ENCODE data around the gene USHBP1.

DNA sequence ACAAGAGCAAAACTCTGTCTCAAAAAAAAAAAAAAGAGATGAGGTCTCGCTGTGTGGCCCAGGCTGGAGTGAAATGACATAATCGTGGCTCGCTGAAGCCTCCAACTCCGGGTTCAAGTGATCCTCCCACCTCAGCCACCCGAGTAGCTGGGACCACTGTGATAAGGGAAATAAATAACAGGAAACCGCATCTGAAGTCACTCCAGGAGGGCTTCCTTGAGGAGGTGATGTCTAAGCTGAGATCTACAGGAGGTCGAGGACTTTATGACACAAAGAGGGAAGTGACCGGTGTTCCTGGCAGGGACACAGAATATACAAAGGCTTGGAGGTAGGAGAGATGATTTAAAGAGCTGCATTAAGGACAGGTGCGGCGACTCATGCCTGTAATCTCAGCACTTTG lies 9.9 kb downstream of the USHBP1 start:
- TF ChIP-seq, protein P1, sequence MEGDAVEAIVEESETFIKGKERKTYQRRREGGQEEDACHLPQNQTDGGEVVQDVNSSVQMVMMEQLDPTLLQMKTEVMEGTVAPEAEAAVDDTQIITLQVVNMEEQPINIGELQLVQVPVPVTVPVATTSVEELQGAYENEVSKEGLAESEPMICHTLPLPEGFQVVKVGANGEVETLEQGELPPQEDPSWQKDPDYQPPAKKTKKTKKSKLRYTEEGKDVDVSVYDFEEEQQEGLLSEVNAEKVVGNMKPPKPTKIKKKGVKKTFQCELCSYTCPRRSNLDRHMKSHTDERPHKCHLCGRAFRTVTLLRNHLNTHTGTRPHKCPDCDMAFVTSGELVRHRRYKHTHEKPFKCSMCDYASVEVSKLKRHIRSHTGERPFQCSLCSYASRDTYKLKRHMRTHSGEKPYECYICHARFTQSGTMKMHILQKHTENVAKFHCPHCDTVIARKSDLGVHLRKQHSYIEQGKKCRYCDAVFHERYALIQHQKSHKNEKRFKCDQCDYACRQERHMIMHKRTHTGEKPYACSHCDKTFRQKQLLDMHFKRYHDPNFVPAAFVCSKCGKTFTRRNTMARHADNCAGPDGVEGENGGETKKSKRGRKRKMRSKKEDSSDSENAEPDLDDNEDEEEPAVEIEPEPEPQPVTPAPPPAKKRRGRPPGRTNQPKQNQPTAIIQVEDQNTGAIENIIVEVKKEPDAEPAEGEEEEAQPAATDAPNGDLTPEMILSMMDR (IDR thresholded peaks at IDR 0.05) = no peak
- no peak for TF ChIP-seq POLR2A (IDR thresholded peaks at IDR 0.05)

Data from thyroid gland (tissue), 4 donors.